Tibial artery (tissue), 4 donors: ENCODE data around the gene KCNJ6.

Experiments
- DNase-seq, 2 donors: peaks; one replicate each; pipeline ENCODE4 v3.0.0-alpha.2; 2019
- H3K27ac ChIP-seq, 2 donors: fragments of 200-600 bp; sonication (generic) in 1 of 2; 1 replicate in 1 of 2; 2 replicates in 1 of 2; pipeline ENCODE4 v1.5.1; 2018 to 2019; ENCODE audit warnings: mild to moderate bottlenecking in 1 of 2
- H3K27me3 ChIP-seq, 2 donors: fragments of 200-600 bp; sonication (generic) in 1 of 2; one replicate each; pipeline versions ENCODE4 v1.5.1 to v1.6.0; 2016 to 2019
- H3K36me3 ChIP-seq, 3 donors: fragments of 200-600 bp; sonication (generic) in 2 of 3; one replicate each; pipeline ENCODE4 v1.5.1; 2016 to 2019; ENCODE audit warnings: mild to moderate bottlenecking in 2 of 3
- H3K4me1 ChIP-seq, 4 donors: fragments of 200-600 bp; sonication (generic) in 2 of 4; 1 replicate in 3 of 4; 2 replicates in 1 of 4; pipeline ENCODE4 v1.5.1; 2016 to 2019
- H3K4me3 ChIP-seq, 2 donors: fragments of 200-600 bp; sonication (generic) in 1 of 2; 1 replicate in 1 of 2; 2 replicates in 1 of 2; pipeline ENCODE4 v1.5.1; 2018 to 2019; ENCODE audit warnings: mild to moderate bottlenecking in 2 of 2
- H3K9me3 ChIP-seq, 3 donors: fragments of 200-600 bp; sonication (generic) in 1 of 3; one replicate each; pipeline ENCODE4 v1.5.1; 2016 to 2019
- intact Hi-C: fragments of 100-400 bp; cut with DNase I; formaldehyde crosslinking; loops from one replicate; pipeline ENCODE4 v1.15.0; 2023; ENCODE audit warnings: low total_unique reads
- TF ChIP-seq, protein P1 (sequence below), 2 experiments: fragments of 200-600 bp in 1 of 2; fragments of 450-650 bp in 1 of 2; IDR thresholded peaks; one replicate each; pipeline ENCODE4 v1.5.1; 2017 to 2019; ENCODE audit warnings: antibody characterized with exemption in 2 of 2, mild to moderate bottlenecking in 1 of 2, moderate library complexity in 1 of 2

The KCNJ6 gene

DNA sequence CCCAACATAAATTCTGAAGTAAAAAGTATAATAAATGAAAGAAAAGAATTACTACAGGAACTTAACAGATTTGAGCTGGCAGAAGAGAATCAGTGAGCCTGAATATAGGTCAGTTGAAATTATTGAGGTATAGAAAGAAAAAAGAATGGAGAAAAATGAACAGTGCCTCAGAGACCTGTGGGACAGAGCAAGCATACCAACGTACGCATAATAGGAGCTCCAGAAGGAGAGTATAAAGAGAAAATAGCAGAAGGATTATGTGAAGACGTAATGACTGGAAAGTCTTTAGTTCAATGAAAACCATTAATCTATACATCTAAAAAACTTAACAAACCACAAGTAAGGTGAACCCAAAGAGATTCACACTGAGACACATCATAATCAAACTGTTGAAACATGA is 287.9 kb downstream of the KCNJ6 start:
- intact Hi-C loops, result no loop called here
- TF ChIP-seq, protein P1, sequence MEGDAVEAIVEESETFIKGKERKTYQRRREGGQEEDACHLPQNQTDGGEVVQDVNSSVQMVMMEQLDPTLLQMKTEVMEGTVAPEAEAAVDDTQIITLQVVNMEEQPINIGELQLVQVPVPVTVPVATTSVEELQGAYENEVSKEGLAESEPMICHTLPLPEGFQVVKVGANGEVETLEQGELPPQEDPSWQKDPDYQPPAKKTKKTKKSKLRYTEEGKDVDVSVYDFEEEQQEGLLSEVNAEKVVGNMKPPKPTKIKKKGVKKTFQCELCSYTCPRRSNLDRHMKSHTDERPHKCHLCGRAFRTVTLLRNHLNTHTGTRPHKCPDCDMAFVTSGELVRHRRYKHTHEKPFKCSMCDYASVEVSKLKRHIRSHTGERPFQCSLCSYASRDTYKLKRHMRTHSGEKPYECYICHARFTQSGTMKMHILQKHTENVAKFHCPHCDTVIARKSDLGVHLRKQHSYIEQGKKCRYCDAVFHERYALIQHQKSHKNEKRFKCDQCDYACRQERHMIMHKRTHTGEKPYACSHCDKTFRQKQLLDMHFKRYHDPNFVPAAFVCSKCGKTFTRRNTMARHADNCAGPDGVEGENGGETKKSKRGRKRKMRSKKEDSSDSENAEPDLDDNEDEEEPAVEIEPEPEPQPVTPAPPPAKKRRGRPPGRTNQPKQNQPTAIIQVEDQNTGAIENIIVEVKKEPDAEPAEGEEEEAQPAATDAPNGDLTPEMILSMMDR (IDR thresholded peaks at IDR 0.05), result no peak

DNA sequence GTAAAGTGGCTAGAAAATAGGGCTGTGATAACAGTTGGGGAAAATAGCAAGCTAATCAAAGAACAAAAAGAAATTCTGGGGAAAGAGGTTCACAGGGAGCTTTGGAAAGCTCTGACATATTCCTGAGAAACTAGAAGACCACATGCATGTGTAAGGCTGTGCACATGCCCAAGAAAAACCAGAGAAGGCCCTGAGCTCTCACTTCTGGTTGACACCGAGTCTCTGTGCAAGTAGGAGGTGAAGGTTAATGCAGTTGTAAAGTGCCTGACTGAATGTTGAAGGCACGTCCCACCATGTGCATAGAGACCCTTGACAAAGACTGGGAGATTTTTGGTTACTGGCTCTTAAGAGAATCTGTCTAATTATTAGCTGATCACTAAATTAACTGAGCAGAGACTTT is 288.7 kb downstream of the KCNJ6 start:
- Histone ChIP-seq H3K4me1 (peaks cover 0 to 13% (median 11%) of the 10 kb centered on the region in 4 donors), H3K9me3 (no peaks in the 10 kb centered on the region), H3K36me3 (no peaks in the 10 kb centered on the region), H3K4me3 (no peak overlapping the region), H3K27me3 (peaks cover 0 to 2% of the 10 kb centered on the region in 2 donors), H3K27ac (no peak overlapping the region)
- intact Hi-C loops, result no loop called here
- TF ChIP-seq, protein P1 (IDR thresholded peaks at IDR 0.05), result no peak
- no peak for DNase-seq

More for the DNA sequence above, 287.9 kb downstream of the KCNJ6 start:
- Histone ChIP-seq H3K4me1 (peaks cover 0 to 5% (median 3%) of the 10 kb centered on the region in 4 donors), H3K9me3 (no peaks in the 10 kb centered on the region), H3K4me3 (no peak overlapping the region), H3K27ac (no peak overlapping the region), H3K36me3 (no peaks in the 10 kb centered on the region), H3K27me3 (peaks cover 0 to 2% of the 10 kb centered on the region in 2 donors)
- DNase-seq, result no peak

DNA sequence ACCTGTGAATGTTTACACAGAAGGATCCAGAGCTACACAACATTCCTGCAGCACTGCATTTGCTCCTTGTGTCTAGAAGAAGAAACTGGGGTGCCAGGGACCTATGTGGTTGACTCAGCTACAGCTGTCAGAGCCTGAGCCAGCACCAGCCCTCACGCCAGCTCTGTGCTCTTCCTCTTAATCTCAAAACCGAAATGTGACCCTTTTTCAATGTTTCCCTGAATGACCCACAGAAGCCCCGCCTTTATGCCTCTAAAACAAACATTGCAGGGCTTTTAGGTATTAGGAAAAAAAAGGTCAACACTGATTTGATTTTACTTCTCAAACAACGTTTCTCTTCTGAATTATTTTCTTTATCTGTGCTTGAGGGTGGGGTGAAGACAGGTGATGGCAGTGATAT is 289.2 kb downstream of the KCNJ6 start:
- intact Hi-C loops, result no loop called here
- DNase-seq, result no peak
- no peaks in the 10 kb centered on the region for H3K36me3 ChIP-seq

DNA sequence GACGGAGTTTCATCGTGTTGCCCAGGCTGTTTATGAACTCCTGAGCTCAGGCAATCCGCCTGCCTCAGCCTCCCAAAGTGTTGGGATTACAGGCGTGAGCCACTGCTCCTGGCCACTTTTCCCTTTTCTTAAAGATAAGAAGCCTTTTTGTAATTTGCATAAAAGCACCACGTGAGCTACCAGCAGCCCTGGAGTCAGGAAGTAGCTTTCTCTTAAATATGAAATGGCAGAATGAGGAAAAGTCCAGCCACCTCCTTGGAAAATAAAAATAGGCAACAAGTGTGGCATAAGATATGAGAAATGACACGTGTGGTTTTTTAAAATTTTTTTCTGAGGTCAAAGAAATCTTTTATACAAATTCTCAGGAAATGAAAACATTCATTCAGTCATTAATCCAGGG is 289.9 kb downstream of the KCNJ6 start:
- intact Hi-C loops, result no loop called here
- peaks cover 0 to 2% of the 10 kb centered on the region in 2 donors for H3K27me3 ChIP-seq
- no peak overlapping the region for H3K4me3 ChIP-seq
- DNase-seq, result no peak
- no peaks in the 10 kb centered on the region for H3K36me3 ChIP-seq
- H3K9me3 ChIP-seq, result no peaks in the 10 kb centered on the region
- H3K27ac ChIP-seq, result no peak overlapping the region
- peaks cover 0 to 22% (median 12%) of the 10 kb centered on the region in 4 donors for H3K4me1 ChIP-seq
- TF ChIP-seq, protein P1 (IDR thresholded peaks at IDR 0.05), result no peak

More for the DNA sequence above, 289.2 kb downstream of the KCNJ6 start:
- no peak overlapping the region for H3K4me3 ChIP-seq
- TF ChIP-seq, protein P1 (IDR thresholded peaks at IDR 0.05), result no peak
- H3K9me3 ChIP-seq, result no peaks in the 10 kb centered on the region
- H3K27me3 ChIP-seq, result peaks cover 0 to 2% of the 10 kb centered on the region in 2 donors
- H3K27ac ChIP-seq, result no peak overlapping the region
- peaks cover 0 to 17% (median 11%) of the 10 kb centered on the region in 4 donors for H3K4me1 ChIP-seq

DNA sequence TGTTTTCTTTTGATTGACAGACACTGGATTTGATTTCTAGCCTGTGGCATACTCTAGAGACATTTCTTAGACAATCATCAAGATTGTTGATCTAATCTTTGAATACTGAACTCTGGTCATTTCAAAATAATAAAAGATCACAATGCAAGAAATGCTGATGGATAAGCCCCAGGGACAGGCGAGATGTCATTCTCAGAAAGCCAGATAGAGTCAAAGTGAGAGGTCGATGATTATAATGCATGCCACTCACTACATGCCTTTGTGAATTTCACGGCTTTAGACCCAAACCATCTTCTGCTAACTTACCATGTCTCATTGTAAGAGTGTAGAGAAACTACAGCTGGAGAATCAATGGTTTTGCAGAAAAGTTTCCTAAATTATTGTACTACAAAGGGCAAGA is 292.6 kb downstream of the KCNJ6 start:
- TF ChIP-seq, protein P1 (IDR thresholded peaks at IDR 0.05), result no peak
- peak overlapping the region in 1 of 2 donors; percentile 60 for H3K27ac ChIP-seq
- peaks cover 0 to 43% (median 22%) of the 10 kb centered on the region in 4 donors for H3K4me1 ChIP-seq
- no peaks in the 10 kb centered on the region for H3K27me3 ChIP-seq
- no peaks in the 10 kb centered on the region for H3K9me3 ChIP-seq
- DNase-seq, result no peak
- no peaks in the 10 kb centered on the region for H3K36me3 ChIP-seq
- no peak overlapping the region for H3K4me3 ChIP-seq
- intact Hi-C loops, result no loop called here

DNA sequence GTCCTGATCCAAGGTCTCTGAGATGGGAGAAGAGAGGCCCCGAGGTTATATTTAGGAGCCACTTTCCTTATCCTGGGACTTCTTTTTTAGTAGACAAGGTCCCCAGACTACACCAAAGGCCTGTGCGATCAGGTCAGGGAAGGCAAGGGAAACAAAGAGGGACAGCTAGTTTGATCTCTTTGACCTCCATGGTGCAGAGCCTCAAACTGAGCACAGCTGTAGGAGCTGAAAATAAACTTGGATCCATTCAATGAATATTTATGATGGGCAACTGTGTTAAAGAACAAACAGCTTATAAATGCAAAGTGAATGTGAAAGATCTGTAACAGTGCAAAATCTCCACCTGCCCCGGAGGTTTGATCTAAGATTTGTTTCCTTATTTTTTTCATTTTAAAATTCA is 293.1 kb downstream of the KCNJ6 start:
- no peaks in the 10 kb centered on the region for H3K9me3 ChIP-seq
- DNase-seq, result no peak
- peaks cover 0 to 43% (median 22%) of the 10 kb centered on the region in 4 donors for H3K4me1 ChIP-seq
- H3K36me3 ChIP-seq, result no peaks in the 10 kb centered on the region
- intact Hi-C loops, result no loop called here
- H3K27ac ChIP-seq, result peak overlapping the region; percentile 26 to 60
- no peaks in the 10 kb centered on the region for H3K27me3 ChIP-seq
- no peak overlapping the region for H3K4me3 ChIP-seq
- TF ChIP-seq, protein P1 (IDR thresholded peaks at IDR 0.05), result no peak
